SKM-1 treated with dmso at 0.1 percent for 144 hours (cell line): ENCODE results near the gene CCDC9B.

Experiments used
- DNase-seq: peaks from one replicate; lab custom pipeline; 2025; ENCODE audit not compliant: unreplicated experiment; lab: John Stamatoyannopoulos, UW

CCDC9B gene

DNA sequence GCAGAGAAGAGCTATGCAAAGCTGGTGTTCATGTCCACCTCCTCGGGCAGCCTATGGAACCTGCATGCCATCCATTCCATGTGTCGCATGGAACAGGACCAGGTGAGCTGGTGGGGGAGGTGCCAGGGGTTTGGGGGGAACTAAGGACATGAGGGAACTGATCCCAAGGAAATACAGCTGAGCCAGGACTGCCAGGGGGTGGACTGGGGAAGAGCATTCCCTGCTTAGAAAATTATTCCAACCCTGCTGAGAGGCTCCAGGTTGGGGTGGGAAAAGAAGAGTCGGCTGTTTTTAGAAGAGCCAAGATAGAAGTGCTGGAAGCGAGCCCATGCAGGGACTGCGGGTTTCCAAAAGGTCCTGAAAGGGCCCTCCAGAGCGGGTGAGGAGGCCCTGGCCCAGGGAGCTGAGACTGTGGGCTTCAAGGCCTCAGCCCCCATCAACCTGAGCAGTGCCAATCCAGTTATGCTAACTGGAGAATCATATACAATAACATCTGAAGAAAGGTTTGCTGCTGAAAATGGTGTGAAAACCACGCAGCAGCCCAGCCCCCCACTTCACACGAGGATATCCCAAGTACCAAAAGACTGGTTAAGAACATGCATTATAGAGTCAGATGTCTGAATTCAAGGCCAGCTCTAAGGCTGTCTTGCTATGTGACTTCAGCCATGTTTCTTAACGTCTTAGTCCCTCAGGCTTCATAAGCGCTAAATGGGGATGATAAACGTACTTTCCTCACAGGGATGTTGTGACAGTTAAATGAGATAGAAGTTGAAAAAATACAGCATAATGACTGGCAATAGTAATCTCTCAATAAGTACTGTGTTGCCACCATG, 25.1 kb upstream of the CCDC9B start:
- no peak for DNase-seq

- DNase-seq: no peak
Observed at GRCh38 chr15:40365016-40365415, 24.3 kb upstream of the CCDC9B start.

DNA sequence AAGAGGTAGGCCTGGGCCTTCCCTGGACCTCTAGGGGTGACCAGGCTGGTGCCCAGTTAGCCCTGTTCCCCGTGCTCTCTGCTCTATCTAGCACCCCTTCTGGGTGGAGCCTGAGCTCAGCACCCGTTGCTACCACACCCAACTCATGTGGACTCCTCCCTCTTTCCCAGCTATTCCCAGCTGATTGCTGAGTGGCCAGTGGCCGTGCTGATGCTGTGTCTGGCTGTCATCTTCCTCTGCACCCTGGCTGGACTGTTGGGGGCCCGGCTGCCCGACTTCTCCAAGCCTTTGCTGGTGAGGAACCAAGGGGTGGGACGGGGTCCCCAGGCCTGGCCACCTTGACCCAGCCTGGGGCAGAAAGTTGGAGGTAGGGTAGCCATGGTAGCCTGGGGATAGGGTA, 23.5 kb upstream of the CCDC9B start:
- no peak for DNase-seq

DNA sequence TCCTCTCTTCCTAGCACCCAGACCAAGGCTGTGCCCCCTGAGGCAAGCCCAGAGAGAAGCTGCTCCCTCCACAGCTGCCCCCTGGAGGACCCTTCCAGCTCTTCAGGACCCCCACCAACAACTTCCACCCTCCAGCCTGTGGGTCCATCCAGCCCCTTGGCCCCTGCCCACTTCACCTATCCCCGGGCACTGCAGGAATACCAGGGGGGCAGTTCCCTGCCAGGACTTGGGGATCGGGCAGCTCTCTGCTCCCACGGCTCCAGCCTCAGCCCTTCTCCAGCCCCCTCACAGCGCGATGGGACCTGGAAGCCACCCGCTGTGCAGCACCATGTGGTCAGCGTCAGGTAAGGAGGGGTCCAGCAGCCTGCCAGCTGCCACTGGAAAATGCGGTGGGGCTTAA, 22.9 kb upstream of the CCDC9B start:
- no peak for DNase-seq

- no peak for DNase-seq
Observed at GRCh38 chr15:40361640-40362039, 20.9 kb upstream of the CCDC9B start.

DNA sequence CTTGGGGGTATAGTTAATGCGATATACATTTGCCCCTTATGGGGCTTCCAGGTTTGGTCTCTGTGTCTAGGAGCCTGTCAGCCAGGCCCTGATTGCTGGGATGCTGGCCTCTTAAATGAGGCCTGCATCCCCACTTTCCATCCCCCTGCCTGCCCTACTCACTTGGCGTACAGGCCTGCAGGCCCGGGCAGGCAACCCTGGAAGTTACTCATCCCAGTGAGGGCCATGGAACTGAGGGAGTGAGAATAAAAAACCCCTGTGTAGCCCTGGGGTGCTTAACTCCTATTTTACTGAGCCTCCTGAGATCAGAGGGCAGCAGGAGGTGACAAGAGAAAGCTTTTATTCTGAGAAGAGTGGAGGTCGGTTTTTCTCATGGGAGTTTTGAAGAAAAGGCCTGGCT, 19.3 kb upstream of the CCDC9B start:
- DNase-seq: no peak

GRCh38 chr15:40358471-40359353, 18.0 kb upstream of the CCDC9B start:
- DNase-seq: no peak

DNA sequence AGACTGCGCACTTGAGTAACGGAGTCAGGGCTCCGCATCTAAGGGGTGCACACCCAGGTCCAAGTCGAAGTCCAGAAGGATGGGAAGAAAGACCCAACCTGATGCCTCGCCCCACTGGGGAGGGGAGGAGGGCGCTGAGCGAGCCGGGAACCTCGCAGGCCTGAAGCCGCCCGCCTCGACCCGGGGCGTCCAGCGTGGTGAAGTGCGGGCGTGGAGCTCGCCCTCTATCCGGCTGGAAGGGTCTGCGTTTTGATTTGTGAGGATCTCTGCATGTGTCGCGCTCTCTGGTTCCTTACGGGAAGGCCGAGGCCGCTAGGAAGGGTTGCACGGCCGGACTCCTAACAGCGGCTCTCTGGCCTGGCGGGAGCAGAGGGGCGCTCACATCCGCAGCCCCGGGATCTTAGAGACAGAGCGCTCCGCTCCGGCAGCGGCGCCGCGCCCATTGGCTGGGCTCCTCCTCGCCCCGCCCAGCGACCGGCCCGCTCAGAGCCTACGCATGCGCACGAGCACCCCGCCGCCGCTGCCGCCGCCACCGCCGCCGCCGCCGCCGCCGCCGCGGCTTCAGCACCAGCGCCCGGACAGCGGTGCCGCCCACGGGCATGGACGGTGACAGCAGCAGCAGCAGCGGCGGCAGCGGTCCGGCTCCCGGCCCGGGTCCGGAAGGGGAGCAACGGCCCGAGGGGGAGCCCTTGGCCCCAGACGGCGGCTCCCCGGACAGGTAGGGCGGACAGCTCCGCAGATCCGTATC, 17.2 kb upstream of the CCDC9B start, which contains the start of gene DISP2:
DISP2 (plus strand) TSS at position 497 of the 748 bp plus-strand sequence; CDS start at position 600, 103 bp downstream.
- peak; percentile 86 for DNase-seq

DNA sequence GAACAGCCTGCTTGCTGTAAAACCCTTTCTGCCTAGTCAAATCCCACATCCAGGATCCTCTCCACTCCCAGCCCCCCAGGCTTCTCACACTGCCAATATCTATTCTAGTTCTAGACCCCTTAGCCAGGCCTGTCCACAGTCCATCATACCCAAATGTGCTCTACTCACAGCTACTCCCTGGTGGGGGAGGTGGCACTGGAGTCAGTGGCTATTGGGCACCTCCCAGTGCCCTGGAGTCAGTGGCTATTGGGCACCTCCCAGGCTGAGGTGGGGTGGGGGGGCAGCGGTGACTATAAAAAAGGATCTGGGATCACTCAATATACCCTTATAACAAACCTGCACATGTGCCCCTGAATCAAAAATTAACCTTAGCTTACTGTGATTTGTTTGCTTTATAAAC, 16.5 kb upstream of the CCDC9B start:
- DNase-seq: no peak

GRCh38 chr15:40355976-40356585, 15.3 kb upstream of the CCDC9B start:
- no peak for DNase-seq

GRCh38 chr15:40354408-40355171, 13.9 kb upstream of the CCDC9B start:
- DNase-seq: peak; percentile 34

- no peak for DNase-seq
Observed at GRCh38 chr15:40353697-40354096, 13.0 kb upstream of the CCDC9B start.

DNA sequence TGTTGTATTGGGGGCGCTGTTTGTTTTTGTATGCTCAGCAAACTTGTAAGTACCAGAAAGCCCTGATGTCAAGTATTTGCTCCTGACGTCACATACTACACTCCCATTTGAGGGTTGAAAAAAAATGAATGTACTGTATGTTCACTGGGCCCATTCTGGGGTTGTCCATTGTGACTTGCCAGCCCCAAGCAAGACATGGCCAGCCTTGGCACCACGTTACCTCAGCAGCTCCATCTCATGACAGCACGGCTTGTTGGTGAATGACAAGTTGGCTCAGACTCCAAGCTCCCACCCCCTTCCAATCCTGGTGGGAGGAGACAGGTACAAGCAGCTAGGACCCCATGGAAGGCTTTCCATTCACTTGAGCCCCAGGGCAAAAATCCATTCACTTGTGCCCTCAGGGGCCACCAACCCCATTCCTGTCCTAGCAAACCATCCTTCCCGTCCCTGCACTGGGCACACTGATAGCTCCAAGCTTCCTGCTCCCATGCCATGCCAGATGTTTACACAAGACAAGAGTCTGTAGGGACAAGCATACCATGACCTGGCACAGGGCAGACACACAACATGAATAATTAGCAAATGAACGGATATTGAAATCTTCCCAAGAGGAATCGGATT, 11.7 kb upstream of the CCDC9B start:
- no peak for DNase-seq

DNA sequence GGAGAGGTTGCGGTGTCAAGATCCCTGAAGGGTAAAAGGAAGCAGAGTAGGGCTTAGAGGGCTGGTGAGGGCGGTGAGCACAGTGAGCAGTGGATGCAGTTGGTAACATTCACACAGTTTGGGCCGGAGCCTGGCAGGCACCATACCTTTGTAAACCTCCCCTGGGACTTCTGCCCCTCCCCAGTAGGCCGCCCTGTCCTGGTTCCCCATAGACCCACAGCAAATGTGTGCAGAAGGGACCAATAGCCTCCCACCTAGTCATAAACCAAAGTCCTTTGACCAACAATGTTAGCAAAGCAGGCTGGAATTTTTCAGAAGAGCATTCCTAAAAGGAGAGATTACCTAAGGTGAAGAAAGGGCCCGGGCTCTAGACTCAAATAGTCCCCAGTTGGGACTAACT, 8.4 kb upstream of the CCDC9B start:
- no peak for DNase-seq

GRCh38 chr15:40348474-40348870, 7.7 kb upstream of the CCDC9B start:
- no peak for DNase-seq

DNA sequence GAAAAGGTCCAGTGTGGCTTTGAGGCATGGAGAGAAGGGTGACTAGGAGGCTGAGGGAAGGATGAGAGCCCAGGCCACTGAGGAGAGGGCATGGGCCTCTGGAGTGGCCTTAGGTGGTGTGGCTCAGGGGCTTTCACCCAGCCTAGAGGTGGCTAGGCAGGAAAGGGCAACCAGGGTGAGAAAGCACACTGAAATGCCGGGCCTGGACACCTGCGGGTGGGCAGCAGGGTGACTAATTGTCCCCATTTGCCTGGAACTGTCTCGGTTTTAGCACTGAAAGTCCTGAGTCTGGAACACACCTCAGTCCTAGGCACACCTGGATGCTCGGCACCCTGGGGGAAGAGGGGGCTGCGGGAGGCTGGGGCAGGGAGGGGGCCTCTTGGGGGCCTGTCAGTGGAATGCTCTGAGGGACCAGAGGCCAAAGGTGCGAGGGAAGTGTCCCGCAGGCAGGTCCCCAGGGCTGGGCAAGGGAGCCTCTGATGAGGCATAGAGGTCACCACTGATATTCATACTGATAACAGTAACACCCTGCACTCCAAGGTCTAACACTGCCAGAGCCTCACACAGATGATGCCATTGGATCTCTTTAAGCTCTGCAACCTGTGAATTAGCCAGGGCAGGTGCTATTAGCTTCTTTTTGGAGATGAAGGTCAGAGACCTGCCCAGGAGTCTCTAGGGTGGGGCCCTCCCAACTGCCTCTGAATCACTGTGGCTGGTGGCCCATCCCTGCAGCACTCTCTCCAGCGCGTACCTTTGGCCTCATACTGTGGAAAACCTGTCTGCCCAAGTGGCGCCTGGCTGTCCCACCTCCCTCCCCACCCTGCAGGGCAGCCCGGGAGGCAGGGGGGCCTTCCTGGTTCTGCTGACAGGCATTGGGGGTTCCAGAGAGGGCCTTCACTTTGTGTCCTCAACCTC, 7.1 kb upstream of the CCDC9B start:
- no peak for DNase-seq

- no peak for DNase-seq
Observed at GRCh38 chr15:40346579-40347558, 6.1 kb upstream of the CCDC9B start.
